ENCODE measurements around the gene PHF21B.

The PHF21B gene

DNA sequence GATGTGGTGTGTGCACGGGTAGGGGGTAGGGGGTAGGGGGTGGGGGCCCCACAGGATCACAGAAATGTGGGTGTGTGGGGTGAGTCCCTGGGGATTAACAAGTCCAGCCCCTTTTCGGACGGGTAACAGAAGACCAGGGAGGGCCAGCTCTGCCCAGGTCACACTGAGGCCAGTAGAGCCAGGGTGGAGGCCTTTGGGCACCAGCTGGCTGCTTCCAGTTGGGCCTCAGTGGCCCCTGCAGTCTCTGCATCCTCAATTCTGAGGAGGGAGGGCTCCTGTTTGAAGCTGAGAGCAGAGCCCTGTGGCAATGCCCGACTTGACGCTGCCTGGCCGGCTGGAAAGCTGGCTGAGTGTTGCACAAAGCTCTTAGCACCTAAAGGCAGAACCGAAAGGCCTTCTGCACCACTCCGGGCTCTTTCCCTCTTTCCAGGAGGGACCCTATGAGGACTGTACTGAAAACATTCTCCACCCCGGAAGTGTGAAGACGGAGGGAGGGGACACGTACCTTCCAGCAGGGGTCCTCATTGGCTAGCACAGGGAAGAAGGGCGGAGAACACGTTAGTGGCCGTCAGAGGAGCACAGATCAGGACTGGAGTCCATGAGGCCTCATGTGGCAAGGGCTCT, 120.4 kb downstream of the PHF21B start:
- H3K4me1 ChIP-seq (ENCODE audit: control insufficient read depth, insufficient read depth, low read length): no peaks in the 10 kb centered on the region
- no peak overlapping the region for H3K27ac ChIP-seq (ENCODE audit: extremely low read depth, low read depth, low read length)
- H3K9me3 ChIP-seq (ENCODE audit: control insufficient read depth, insufficient read depth, low read depth, low read length): no peaks in the 10 kb centered on the region
- CTCF ChIA-PET: interaction anchor here (0.6 kb wide), 1 partner anchor 11 kb away, joined by 3 read pairs; no protein-coding TSS in a partner anchor
- no peaks in the 10 kb centered on the region for H3K36me3 ChIP-seq (ENCODE audit: control insufficient read depth in 2 of 2, insufficient read depth in 1 of 2, low read length in 2 of 2)
- POLR2A ChIA-PET: no interaction called here
- TF ChIP-seq ZNF596 (tag by site-specific recombination; IDR thresholded peaks at IDR 0.05) (no peak), REPIN1 (tag by site-specific recombination; IDR thresholded peaks at IDR 0.05; ENCODE audit: low read depth) (no peak), ZNF548 (tag by site-specific recombination; IDR thresholded peaks at IDR 0.05) (no peak), ZNF223 (tag by site-specific recombination; IDR thresholded peaks at IDR 0.05) (no peak), ZNF707 (tag by site-specific recombination; IDR thresholded peaks at IDR 0.05) (no peak), ZNF830 (tag by site-specific recombination; IDR thresholded peaks at IDR 0.05; ENCODE audit: low read depth) (no peak)
- TF ChIP-seq, protein P1, sequence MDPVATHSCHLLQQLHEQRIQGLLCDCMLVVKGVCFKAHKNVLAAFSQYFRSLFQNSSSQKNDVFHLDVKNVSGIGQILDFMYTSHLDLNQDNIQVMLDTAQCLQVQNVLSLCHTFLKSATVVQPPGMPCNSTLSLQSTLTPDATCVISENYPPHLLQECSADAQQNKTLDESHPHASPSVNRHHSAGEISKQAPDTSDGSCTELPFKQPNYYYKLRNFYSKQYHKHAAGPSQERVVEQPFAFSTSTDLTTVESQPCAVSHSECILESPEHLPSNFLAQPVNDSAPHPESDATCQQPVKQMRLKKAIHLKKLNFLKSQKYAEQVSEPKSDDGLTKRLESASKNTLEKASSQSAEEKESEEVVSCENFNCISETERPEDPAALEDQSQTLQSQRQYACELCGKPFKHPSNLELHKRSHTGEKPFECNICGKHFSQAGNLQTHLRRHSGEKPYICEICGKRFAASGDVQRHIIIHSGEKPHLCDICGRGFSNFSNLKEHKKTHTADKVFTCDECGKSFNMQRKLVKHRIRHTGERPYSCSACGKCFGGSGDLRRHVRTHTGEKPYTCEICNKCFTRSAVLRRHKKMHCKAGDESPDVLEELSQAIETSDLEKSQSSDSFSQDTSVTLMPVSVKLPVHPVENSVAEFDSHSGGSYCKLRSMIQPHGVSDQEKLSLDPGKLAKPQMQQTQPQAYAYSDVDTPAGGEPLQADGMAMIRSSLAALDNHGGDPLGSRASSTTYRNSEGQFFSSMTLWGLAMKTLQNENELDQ (tag by site-specific recombination; IDR thresholded peaks at IDR 0.05; ENCODE audit: low read depth): no peak
- no peak overlapping the region for H3K4me3 ChIP-seq (ENCODE audit: low read depth, low read length)

DNA sequence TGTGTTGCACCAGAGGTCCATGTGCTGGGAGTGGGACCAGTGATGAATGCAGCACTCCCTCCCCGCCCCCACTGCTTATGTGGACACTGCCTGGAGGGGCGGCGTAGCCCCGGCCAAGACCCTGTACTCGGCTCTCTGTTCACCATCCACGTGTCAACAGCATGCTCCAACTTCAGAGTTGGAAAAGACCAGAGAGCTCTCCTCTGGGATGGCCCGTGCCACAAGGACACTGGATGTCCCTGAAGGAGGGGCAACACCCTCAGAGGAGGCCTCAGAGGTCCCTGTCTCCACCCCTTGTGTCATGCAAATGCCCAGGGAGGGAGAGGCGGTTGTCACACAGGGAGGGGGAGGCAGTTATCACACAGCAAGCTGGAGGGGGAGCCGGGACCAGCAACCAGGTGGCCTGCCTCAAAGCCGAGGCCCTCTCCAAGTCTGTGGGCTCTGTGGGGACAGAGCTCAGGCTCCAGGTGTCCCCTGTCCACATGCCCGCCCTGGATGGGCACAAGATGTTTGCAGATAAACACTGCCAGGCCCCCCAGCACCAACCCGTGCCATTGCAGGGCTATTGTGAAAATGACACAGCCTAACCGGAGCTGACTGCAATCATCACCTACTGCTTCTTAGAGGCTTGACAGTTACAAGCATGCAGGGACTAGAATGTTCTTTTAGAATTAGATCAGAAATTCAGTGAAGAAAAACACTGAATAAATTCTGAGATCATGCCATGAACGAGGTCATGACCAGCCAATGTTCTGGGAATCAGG, 121.1 kb downstream of the PHF21B start:
- H3K9me3 ChIP-seq (ENCODE audit: control insufficient read depth, insufficient read depth, low read depth, low read length): no peaks in the 10 kb centered on the region
- H3K27ac ChIP-seq (ENCODE audit: extremely low read depth, low read depth, low read length): no peak overlapping the region
- ChIA-PET POLR2A (no interaction called here), CTCF (no interaction called here)
- H3K4me1 ChIP-seq (ENCODE audit: control insufficient read depth, insufficient read depth, low read length): no peaks in the 10 kb centered on the region
- no peak overlapping the region for H3K4me3 ChIP-seq (ENCODE audit: low read depth, low read length)
- no peaks in the 10 kb centered on the region for H3K36me3 ChIP-seq (ENCODE audit: control insufficient read depth in 2 of 2, insufficient read depth in 1 of 2, low read length in 2 of 2)
- TF ChIP-seq ZNF311 (tag by site-specific recombination; IDR thresholded peaks at IDR 0.05; ENCODE audit: borderline replicate concordance): no peak

DNA sequence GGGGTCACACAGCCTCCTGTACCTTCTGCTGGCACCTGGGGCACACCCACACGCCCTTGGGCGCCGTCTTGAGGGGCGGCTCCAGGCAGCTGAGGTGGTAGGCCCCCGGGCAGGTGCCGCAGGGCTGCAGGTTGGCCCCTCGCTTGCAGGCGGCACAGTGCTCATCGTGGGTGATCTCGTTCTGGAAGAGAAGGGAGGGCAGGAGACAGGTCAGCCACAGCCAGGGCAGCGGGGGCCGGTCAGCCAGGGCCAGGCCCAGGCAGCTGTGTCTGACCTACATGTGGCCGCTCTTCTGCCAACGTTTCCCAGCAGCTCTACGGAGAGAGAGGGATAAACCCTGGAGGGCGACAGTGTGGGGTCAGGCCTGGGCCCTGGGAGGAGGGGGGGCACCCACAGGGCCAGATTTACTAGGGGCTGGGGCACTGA, 121.9 kb downstream of the PHF21B start:
- no peak overlapping the region for H3K4me3 ChIP-seq (ENCODE audit: low read depth, low read length)
- H3K9me3 ChIP-seq (ENCODE audit: control insufficient read depth, insufficient read depth, low read depth, low read length): no peaks in the 10 kb centered on the region
- POLR2A ChIA-PET: no interaction called here
- CTCF ChIA-PET: no interaction called here
- H3K4me1 ChIP-seq (ENCODE audit: control insufficient read depth, insufficient read depth, low read length): no peaks in the 10 kb centered on the region
- no peak overlapping the region for H3K27ac ChIP-seq (ENCODE audit: extremely low read depth, low read depth, low read length)
- no peaks in the 10 kb centered on the region for H3K36me3 ChIP-seq (ENCODE audit: control insufficient read depth in 2 of 2, insufficient read depth in 1 of 2, low read length in 2 of 2)
- TF ChIP-seq ZNF791 (tag by site-specific recombination; IDR thresholded peaks at IDR 0.05): no peak
- TF ChIP-seq ZNF658 (tag by site-specific recombination; IDR thresholded peaks at IDR 0.05): no peak
- TF ChIP-seq ZFP3 (tag by site-specific recombination; IDR thresholded peaks at IDR 0.05; ENCODE audit: low read depth): no peak
- no peak for TF ChIP-seq SP2 (tag by site-specific recombination; IDR thresholded peaks at IDR 0.05)
- TF ChIP-seq ZNF776 (tag by site-specific recombination; IDR thresholded peaks at IDR 0.05; ENCODE audit: borderline replicate concordance): no peak
- TF ChIP-seq ZNF175 (tag by site-specific recombination; IDR thresholded peaks at IDR 0.05): no peak
- no peak for TF ChIP-seq ZNF416 (tag by site-specific recombination; IDR thresholded peaks at IDR 0.05)
- TF ChIP-seq, protein P2, sequence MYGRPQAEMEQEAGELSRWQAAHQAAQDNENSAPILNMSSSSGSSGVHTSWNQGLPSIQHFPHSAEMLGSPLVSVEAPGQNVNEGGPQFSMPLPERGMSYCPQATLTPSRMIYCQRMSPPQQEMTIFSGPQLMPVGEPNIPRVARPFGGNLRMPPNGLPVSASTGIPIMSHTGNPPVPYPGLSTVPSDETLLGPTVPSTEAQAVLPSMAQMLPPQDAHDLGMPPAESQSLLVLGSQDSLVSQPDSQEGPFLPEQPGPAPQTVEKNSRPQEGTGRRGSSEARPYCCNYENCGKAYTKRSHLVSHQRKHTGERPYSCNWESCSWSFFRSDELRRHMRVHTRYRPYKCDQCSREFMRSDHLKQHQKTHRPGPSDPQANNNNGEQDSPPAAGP (tag by site-specific recombination; IDR thresholded peaks at IDR 0.05): no peak
- TF ChIP-seq, protein P3, sequence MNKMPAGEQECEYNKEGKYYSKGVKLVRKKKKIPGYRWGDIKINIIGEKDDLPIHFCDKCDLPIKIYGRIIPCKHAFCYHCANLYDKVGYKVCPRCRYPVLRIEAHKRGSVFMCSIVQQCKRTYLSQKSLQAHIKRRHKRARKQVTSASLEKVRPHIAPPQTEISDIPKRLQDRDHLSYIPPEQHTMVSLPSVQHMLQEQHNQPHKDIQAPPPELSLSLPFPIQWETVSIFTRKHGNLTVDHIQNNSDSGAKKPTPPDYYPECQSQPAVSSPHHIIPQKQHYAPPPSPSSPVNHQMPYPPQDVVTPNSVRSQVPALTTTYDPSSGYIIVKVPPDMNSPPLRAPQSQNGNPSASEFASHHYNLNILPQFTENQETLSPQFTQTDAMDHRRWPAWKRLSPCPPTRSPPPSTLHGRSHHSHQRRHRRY (tag by site-specific recombination; IDR thresholded peaks at IDR 0.05): no peak
- no peak for TF ChIP-seq ZNF629 (tag by site-specific recombination; IDR thresholded peaks at IDR 0.05)
- no peak for TF ChIP-seq ZNF138 (tag by site-specific recombination; IDR thresholded peaks at IDR 0.05; ENCODE audit: borderline replicate concordance)
- no peak for TF ChIP-seq ZNF560 (tag by site-specific recombination; IDR thresholded peaks at IDR 0.05; ENCODE audit: borderline replicate concordance)
- TF ChIP-seq GLIS1 (tag by site-specific recombination; IDR thresholded peaks at IDR 0.05): no peak
- no peak for TF ChIP-seq ZSCAN23 (tag by site-specific recombination; IDR thresholded peaks at IDR 0.05)
- no peak for TF ChIP-seq SP7 (tag by site-specific recombination; IDR thresholded peaks at IDR 0.05)
- no peak for TF ChIP-seq ZNF521 (tag by site-specific recombination; IDR thresholded peaks at IDR 0.05)
- no peak for TF ChIP-seq ZNF341 (tag by site-specific recombination; IDR thresholded peaks at IDR 0.05; ENCODE audit: low read depth)
- TF ChIP-seq, protein P4, sequence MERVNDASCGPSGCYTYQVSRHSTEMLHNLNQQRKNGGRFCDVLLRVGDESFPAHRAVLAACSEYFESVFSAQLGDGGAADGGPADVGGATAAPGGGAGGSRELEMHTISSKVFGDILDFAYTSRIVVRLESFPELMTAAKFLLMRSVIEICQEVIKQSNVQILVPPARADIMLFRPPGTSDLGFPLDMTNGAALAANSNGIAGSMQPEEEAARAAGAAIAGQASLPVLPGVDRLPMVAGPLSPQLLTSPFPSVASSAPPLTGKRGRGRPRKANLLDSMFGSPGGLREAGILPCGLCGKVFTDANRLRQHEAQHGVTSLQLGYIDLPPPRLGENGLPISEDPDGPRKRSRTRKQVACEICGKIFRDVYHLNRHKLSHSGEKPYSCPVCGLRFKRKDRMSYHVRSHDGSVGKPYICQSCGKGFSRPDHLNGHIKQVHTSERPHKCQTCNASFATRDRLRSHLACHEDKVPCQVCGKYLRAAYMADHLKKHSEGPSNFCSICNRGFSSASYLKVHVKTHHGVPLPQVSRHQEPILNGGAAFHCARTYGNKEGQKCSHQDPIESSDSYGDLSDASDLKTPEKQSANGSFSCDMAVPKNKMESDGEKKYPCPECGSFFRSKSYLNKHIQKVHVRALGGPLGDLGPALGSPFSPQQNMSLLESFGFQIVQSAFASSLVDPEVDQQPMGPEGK (tag by site-specific recombination; IDR thresholded peaks at IDR 0.05): no peak

Data from HEK293 (cell line).